Measurements from ENCODE around the gene XKR8.

- TF ChIP-seq CTCF (IDR thresholded peaks at IDR 0.05) (no peak), POLR2A (IDR thresholded peaks at IDR 0.05) (no peak)
Observed at GRCh38 chr1:27912429-27912828, 47.3 kb upstream of the XKR8 start.
